Esophagus (tissue), 2 donors: ENCODE measurements around the gene CNR2. TPM values are rescaled to one million over a fixed set of nuclear protein-coding genes. Genes with fewer than 3 reads are reported as not detected.

Experiments used
- H3K27ac ChIP-seq, 2 donors: one replicate each; pipeline ENCODE4 v1.5.1; 2013; ENCODE audit warnings: low read depth in 2 of 2, mild to moderate bottlenecking in 2 of 2, inconsistent platforms in 1 of 2, low read length in 1 of 2, moderate library complexity in 1 of 2
- H3K27me3 ChIP-seq, 2 donors: one replicate each; pipeline ENCODE4 v1.6.1; 2013; ENCODE audit warnings: low read length in 2 of 2, control low read depth in 1 of 2, mild to moderate bottlenecking in 1 of 2; ENCODE audit not compliant: insufficient read depth in 2 of 2, control insufficient read depth in 1 of 2
- H3K36me3 ChIP-seq, 2 donors: one replicate each; pipeline ENCODE4 v1.6.1; 2013; ENCODE audit warnings: low read length in 1 of 2; ENCODE audit not compliant: control insufficient read depth in 2 of 2, insufficient read depth in 2 of 2
- H3K4me1 ChIP-seq, 2 donors: one replicate each; pipeline ENCODE4 v1.6.1; 2013; ENCODE audit warnings: low read length in 1 of 2; ENCODE audit not compliant: control insufficient read depth in 2 of 2, insufficient read depth in 2 of 2
- H3K4me3 ChIP-seq, 2 donors: one replicate each; pipeline ENCODE4 v1.5.1; 2013; ENCODE audit warnings: low read length in 2 of 2, mild to moderate bottlenecking in 2 of 2, low read depth in 1 of 2, moderate library complexity in 1 of 2
- H3K9me3 ChIP-seq, 2 donors: one replicate each; pipeline ENCODE4 v1.6.1; 2013; ENCODE audit warnings: mild to moderate bottlenecking in 2 of 2, low read depth in 1 of 2, low read length in 1 of 2, moderate library complexity in 1 of 2; ENCODE audit not compliant: control insufficient read depth in 2 of 2, insufficient read depth in 1 of 2
- WGBS, 2 donors: extraction: QIAGEN DNeasy Blood & Tissue Kit; methylation state at CpG; one replicate each; pipeline ENCODE4 v1.1.7; 2013; 5-methylcytosine and 5-hydroxymethylcytosine counted together
- polyA plus RNA-seq, 2 donors: library from polyadenylated mRNA; stranded (reverse); fragments of 200-250 nt; gene quantifications; one replicate each; pipeline ENCODE4 v1.2.3, GENCODE V29; 2013
- donor health status: healthy with polysubstance abuse.
- donor health status: Bipolar disorder and iron deficiency.

CNR2 gene
- polyA plus RNA-seq, 2 donors: 0.01 to 0.02 TPM

DNA sequence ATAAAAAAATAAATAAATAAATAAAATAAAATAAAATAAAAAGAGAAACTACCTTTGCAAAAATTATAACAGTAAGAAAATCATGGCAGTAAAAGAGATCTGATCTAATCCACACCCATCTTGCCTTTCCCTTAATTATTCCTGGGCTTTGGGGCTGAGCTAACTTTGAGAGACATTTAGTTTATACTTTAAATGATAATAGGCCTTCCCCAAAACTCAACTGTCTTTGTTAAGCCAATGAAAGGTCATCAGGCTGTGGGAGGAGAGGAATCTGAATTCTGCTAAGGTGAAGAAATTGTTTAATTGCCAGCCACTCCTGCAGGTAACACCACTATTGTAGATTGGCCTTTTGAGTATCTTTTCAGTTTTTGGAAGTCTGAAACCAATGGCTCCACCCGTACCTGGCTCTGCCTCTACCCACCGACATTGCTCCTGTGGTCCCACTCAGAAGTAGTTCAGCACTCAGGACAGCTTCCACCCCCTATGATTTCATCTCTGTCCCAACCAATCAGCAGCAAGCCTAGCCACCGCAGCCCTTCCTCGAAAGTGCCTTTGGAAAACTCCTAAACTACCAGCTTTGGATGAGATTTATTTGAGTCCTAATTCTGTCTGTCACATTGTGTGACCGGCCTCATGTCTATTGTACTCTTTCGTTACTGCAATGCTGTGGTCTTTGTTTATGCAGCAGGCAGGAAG, 23.5 kb upstream of the CNR2 start:
- Histone ChIP-seq H3K36me3 (no peaks in the 10 kb centered on the region), H3K27ac (no peak overlapping the region), H3K4me3 (no peak overlapping the region), H3K4me1 (no peaks in the 10 kb centered on the region), H3K27me3 (no peaks in the 10 kb centered on the region), H3K9me3 (no peaks in the 10 kb centered on the region)
- whole genome bisulfite sequencing, 2 donors: 62 to 63% methylated on average over 6 of the region's 6 CpGs

DNA sequence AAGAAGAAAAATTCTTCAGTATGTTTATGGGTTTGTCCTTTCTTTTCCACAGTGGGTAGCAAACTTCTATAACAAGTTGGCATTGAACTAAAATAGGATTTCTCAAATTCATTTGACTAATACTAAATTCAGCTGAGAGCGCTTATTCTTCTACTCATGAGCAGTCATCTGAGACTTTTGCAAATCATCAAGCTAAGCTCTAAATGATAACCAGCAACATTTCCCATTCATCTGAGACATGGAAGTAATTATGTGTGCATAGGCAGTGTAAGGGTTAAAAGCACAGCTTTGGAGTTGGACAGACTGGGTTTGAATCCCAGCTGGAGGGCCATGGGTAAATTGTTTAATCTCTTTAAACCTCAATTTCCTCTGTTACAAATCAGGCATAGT, 18.3 kb upstream of the CNR2 start:
- no peaks in the 10 kb centered on the region for H3K4me1 ChIP-seq
- H3K27ac ChIP-seq: no peak overlapping the region
- WGBS, 2 donors: 70 to 73% methylated on average over 1 of the region's 1 CpG
- H3K4me3 ChIP-seq: no peak overlapping the region
- H3K9me3 ChIP-seq: no peaks in the 10 kb centered on the region
- H3K36me3 ChIP-seq: no peaks in the 10 kb centered on the region
- no peaks in the 10 kb centered on the region for H3K27me3 ChIP-seq

DNA sequence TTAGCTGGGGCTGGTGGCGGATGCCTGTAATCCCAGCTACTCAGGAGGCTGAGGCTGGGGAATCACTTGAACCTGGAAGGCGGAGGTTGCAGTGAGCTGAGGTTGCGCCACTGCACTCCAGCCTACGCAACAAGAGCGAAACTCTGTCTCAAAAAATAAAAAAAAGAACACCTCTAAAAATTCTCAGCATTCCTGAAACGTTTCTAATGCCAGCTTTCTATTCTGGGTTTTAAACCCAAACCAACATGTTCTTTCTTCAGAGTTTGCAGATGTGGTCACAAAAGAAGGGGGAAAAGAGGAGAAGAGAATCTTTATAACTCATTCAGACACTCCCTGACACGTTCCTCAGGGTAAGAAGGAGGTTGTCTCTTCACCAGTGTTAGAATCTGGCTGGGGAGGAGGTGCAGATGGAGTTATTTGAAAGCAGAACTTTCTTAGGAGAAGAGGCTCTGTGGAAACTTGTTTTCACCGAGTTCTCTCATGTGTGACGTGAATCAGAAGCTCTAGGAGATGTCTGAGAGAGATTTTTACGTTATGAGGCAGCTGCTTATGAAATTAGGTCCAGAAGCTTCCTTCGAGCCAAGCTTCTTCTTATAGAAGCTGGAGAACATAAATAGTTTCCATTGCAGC, 17.8 kb upstream of the CNR2 start:
- H3K36me3 ChIP-seq: no peaks in the 10 kb centered on the region
- no peak overlapping the region for H3K4me3 ChIP-seq
- WGBS, 2 donors: 45 to 55% methylated on average over 11 of the region's 11 CpGs
- H3K9me3 ChIP-seq: no peaks in the 10 kb centered on the region
- no peaks in the 10 kb centered on the region for H3K27me3 ChIP-seq
- no peak overlapping the region for H3K27ac ChIP-seq
- H3K4me1 ChIP-seq: no peaks in the 10 kb centered on the region

DNA sequence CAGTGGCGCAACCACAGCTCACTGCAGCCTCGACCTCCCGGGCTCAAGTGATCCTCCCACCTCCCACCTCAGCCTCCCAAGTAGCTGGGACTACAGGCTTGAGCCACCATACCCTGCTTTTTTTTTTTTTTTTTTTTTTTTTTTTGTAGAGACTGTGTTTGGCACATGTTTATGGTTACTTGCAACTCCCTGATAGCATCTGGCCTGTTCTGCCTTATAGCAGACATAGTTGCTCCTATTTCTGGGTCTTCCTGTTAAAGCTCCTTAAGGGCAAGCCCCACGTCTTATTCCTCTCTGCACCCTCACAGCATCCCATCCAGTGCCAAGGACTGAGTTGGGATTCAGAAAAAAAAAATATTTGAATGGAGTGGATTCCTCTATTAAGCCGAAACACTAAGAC, 17.1 kb upstream of the CNR2 start:
- Histone ChIP-seq H3K27me3 (no peaks in the 10 kb centered on the region), H3K4me1 (no peaks in the 10 kb centered on the region), H3K9me3 (no peaks in the 10 kb centered on the region), H3K4me3 (no peak overlapping the region), H3K27ac (no peak overlapping the region), H3K36me3 (no peaks in the 10 kb centered on the region)
- WGBS, 2 donors: 90 to 91% methylated on average over 5 of the region's 5 CpGs

- no peaks in the 10 kb centered on the region for H3K9me3 ChIP-seq
- WGBS, 2 donors: 86 to 87% methylated on average over 4 of the region's 4 CpGs
- no peaks in the 10 kb centered on the region for H3K27me3 ChIP-seq
- H3K27ac ChIP-seq: no peak overlapping the region
- no peaks in the 10 kb centered on the region for H3K4me1 ChIP-seq
- H3K4me3 ChIP-seq: no peak overlapping the region
- H3K36me3 ChIP-seq: no peaks in the 10 kb centered on the region
Measured at GRCh38 chr1:23928789-23929188, 15.6 kb upstream of the CNR2 start.

DNA sequence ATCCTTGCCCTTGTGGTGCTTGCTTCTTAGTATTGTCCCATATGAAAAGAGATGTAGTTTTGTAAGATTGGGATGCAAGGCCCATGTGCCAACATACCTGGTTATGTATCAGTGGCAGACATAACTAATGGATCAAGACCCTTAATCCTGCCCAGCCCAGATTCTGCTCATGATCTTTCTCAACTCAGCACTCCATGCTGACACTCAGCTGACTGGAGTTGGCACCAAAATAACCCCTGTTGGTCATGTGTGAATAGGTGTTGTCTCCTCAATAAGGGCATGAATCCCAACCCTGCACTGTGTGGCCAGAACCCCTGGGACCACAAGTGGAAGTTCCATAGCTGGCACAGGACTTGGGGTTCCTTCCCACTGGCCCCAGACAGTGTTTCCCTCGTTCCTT, 13.9 kb upstream of the CNR2 start:
- no peak overlapping the region for H3K27ac ChIP-seq
- 63 to 68% methylated on average over 1 of the region's 1 CpG for whole genome bisulfite sequencing, 2 donors
- H3K4me1 ChIP-seq: no peaks in the 10 kb centered on the region
- H3K27me3 ChIP-seq: no peaks in the 10 kb centered on the region
- H3K9me3 ChIP-seq: no peaks in the 10 kb centered on the region
- no peak overlapping the region for H3K4me3 ChIP-seq
- H3K36me3 ChIP-seq: no peaks in the 10 kb centered on the region

GRCh38 chr1:23925279-23925678, 12.1 kb upstream of the CNR2 start:
- WGBS, 2 donors: 82 to 84% methylated on average over 3 of the region's 3 CpGs
- Histone ChIP-seq H3K27ac (no peak overlapping the region), H3K4me3 (no peak overlapping the region), H3K9me3 (no peaks in the 10 kb centered on the region), H3K4me1 (no peaks in the 10 kb centered on the region), H3K27me3 (no peaks in the 10 kb centered on the region), H3K36me3 (no peaks in the 10 kb centered on the region)

DNA sequence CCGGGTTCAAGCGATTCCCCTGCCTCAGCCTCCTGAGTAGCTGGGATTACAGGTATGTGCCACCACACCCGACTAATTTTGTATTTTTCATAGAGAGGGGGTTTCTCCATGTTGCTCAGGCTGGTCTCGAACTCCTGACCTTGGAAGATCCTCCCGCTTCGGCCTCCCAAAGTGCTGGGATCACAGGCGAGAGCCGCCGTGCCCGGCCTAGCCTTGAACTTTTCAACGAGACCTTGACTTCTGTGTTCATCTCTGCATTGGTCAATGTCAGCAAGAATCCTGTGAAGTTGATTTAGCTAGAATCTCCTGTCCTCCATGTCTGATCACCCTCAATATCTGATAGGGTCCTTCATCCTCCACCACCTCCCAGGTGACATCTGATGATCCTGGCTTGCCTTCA, 11.4 kb upstream of the CNR2 start:
- no peaks in the 10 kb centered on the region for H3K36me3 ChIP-seq
- no peaks in the 10 kb centered on the region for H3K9me3 ChIP-seq
- no peaks in the 10 kb centered on the region for H3K27me3 ChIP-seq
- WGBS, 2 donors: 92 to 93% methylated on average over 11 of the region's 11 CpGs
- H3K27ac ChIP-seq: no peak overlapping the region
- no peaks in the 10 kb centered on the region for H3K4me1 ChIP-seq
- no peak overlapping the region for H3K4me3 ChIP-seq

DNA sequence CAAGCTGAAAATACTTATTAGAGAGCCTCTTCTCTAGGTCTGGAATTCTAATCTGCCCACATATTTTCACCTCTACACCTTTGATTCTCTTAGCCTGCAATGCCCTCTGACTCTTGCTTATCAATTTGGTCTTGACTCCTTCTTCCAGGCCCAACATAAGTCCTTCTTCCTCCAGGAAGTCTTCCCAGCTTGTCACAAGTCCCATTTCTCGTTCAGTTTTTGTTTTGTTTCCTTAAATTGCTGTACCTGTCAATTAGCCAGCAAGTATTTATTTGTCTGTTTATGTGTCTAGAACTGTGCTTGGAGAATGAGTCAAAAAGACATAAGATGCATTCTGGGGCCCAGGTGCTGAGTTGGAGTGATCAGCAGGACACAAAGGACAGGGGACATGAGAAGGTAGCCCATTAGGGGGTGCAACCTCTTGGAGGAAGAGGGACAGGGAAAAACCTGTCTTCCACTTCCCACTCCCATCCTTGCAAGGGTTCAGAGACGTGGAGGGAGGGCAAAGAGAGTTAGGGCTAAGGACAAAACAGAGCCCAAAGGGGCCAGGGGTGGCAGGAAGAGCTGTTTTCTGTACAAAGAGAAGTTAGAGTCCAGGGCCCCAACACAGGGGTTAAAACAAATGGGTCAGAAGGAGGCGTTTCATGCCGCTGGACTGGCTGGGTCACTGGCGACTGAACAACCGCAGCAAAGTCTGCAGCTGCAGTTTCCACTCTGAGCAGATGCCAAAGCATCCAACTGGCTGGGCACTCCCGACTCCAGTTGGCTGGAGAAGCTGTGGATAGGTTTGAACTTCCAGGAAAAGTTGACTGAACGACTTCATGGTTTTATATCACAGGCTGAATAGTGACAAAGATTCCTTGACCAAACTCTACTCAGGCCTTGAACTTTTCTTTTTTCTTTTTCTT, 10.7 kb upstream of the CNR2 start:
- Histone ChIP-seq H3K27ac (no peak overlapping the region), H3K27me3 (no peaks in the 10 kb centered on the region), H3K9me3 (no peaks in the 10 kb centered on the region), H3K4me3 (no peak overlapping the region), H3K4me1 (no peaks in the 10 kb centered on the region), H3K36me3 (no peaks in the 10 kb centered on the region)
- WGBS, 2 donors: 35 to 42% methylated on average over 8 of the region's 8 CpGs
